HEK293T (cell line): ENCODE results near the gene SLC38A10.
"Not testable (repeated sequence)": the region's sequence is repeated elsewhere in the genome, so short reads cannot be mapped to it uniquely, and the experiment has no call there.

Experiments used
- CTCF ChIA-PET: fragments of 350-600 bp; formaldehyde crosslinking; extraction: SDS; loops from one replicate; lab custom pipeline; 2021; ENCODE audit warnings: antibody characterized with exemption, inconsistent platforms; lab: Yijun Ruan, JAX
- POLR2A ChIA-PET: fragments of 350-600 bp; formaldehyde crosslinking; extraction: SDS; loops from one replicate; lab custom pipeline; 2020; ENCODE audit warnings: antibody characterized with exemption, inconsistent platforms; lab: Yijun Ruan, JAX
- DNase-seq: peaks from one replicate; pipeline ENCODE4 v3.0.0; 2012; ENCODE audit warnings: mixed read lengths; ENCODE audit errors: extremely low spot score
- ARNT ChIP-seq: fragments of 450-650 bp; IDR thresholded peaks from 2 replicates; pipeline ENCODE4 v1.6.1; 2017; ENCODE audit warnings: mild to moderate bottlenecking
- BHLHE40 ChIP-seq: fragments of 450-650 bp; IDR thresholded peaks from 2 replicates; pipeline ENCODE4 v1.6.1; 2016; ENCODE audit warnings: mild to moderate bottlenecking, moderate library complexity, borderline replicate concordance
- CTBP1 ChIP-seq: fragments of 450-650 bp; IDR thresholded peaks from 2 replicates; pipeline ENCODE4 v1.6.1; 2016; ENCODE audit warnings: borderline replicate concordance
- ELF4 ChIP-seq: fragments of 450-650 bp; IDR thresholded peaks from 2 replicates; pipeline ENCODE4 v1.6.1; 2017; ENCODE audit warnings: antibody characterized with exemption
- FOXA1 ChIP-seq: fragments of 450-650 bp; IDR thresholded peaks from 2 replicates; pipeline ENCODE4 v1.6.1; 2016; ENCODE audit warnings: mild to moderate bottlenecking
- FOXK2 ChIP-seq: fragments of 450-650 bp; IDR thresholded peaks from 2 replicates; pipeline ENCODE4 v1.6.1; 2016; ENCODE audit warnings: mild to moderate bottlenecking
- FOXM1 ChIP-seq: fragments of 450-650 bp; IDR thresholded peaks from 2 replicates; pipeline ENCODE4 v1.6.1; 2017; ENCODE audit warnings: mild to moderate bottlenecking, borderline replicate concordance
- HDGF ChIP-seq: fragments of 450-650 bp; IDR thresholded peaks from 2 replicates; pipeline ENCODE4 v1.6.1; 2017; ENCODE audit warnings: antibody characterized with exemption, borderline replicate concordance
- L3MBTL2 ChIP-seq: fragments of 450-650 bp; conservative IDR thresholded peaks from 2 replicates; pipeline ENCODE4 v1.6.1; 2016; ENCODE audit warnings: mild to moderate bottlenecking
- LEF1 ChIP-seq: fragments of 450-650 bp; IDR thresholded peaks from 2 replicates; pipeline ENCODE4 v1.6.1; 2017; ENCODE audit warnings: mild to moderate bottlenecking, borderline replicate concordance
- NFRKB ChIP-seq: fragments of 450-650 bp; IDR thresholded peaks from 2 replicates; pipeline ENCODE4 v1.6.1; 2016; ENCODE audit warnings: mild to moderate bottlenecking, moderate library complexity
- PKNOX1 ChIP-seq: fragments of 450-650 bp; IDR thresholded peaks from 2 replicates; pipeline ENCODE4 v1.6.1; 2016
- SP1 ChIP-seq: fragments of 450-650 bp; IDR thresholded peaks from 2 replicates; pipeline ENCODE4 v1.6.1; 2017
- SUZ12 ChIP-seq: fragments of 450-650 bp; IDR thresholded peaks from 2 replicates; pipeline ENCODE4 v1.6.1; 2016; ENCODE audit warnings: mild to moderate bottlenecking
- TARDBP ChIP-seq: fragments of 450-650 bp; IDR thresholded peaks from 2 replicates; pipeline ENCODE4 v1.6.1; 2016
- ZNF384 ChIP-seq: fragments of 450-650 bp; IDR thresholded peaks from 2 replicates; pipeline ENCODE4 v1.6.1; 2016

SLC38A10 gene

GRCh38 chr17:81309140-81309858 lies 14.2 kb upstream of the SLC38A10 start:
- CTCF ChIA-PET: interaction anchor here (0.7 to 1.1 kb wide), 3 partner anchors 14 to 131 kb away, joined by 3 to 5 read pairs (median 3); partner anchors contain the start of genes BAHCC1 and SLC38A10
- peak; percentile 74 for DNase-seq
- TF ChIP-seq FOXM1 (no peak), SP1 (no peak), CTBP1 (no peak), BHLHE40 (no peak), PKNOX1 (no peak)
- POLR2A ChIA-PET: interaction anchor here (0.8 to 1.1 kb wide), 6 partner anchors 8 to 206 kb away, joined by 3 to 4 read pairs (median 3); partner anchors contain the start of gene BAHCC1

GRCh38 chr17:81308784-81309139 lies 13.7 kb upstream of the SLC38A10 start:
- DNase-seq: not testable (repeated sequence)
- ChIA-PET CTCF (interaction anchor here (0.7 to 1.1 kb wide), 2 partner anchors 13 to 131 kb away, joined by 3 to 5 read pairs; partner anchors contain the start of gene SLC38A10), POLR2A (interaction anchor here (0.9 to 1.1 kb wide), 2 partner anchors 86 to 207 kb away, joined by 3 to 4 read pairs; partner anchors contain the start of gene BAHCC1)

GRCh38 chr17:81307636-81308560 lies 12.8 kb upstream of the SLC38A10 start:
- ChIA-PET POLR2A (no interaction called here), CTCF (no interaction called here)
- TF ChIP-seq L3MBTL2 (no peak), CTBP1 (no peak), SP1 (no peak), PKNOX1 (no peak), SUZ12 (no peak)
- DNase-seq: no peak

GRCh38 chr17:81306898-81307510 lies 11.9 kb upstream of the SLC38A10 start:
- TF ChIP-seq NFRKB (no peak), CTBP1 (no peak), TARDBP (no peak), FOXK2 (no peak), L3MBTL2 (no peak), PKNOX1 (no peak), ARNT (no peak), ZNF384 (no peak), HDGF (no peak), SUZ12 (no peak), BHLHE40 (no peak), SP1 (no peak), LEF1 (no peak), ELF4 (no peak), FOXA1 (no peak), FOXM1 (no peak)
- ChIA-PET CTCF (interaction anchor here (2.6 kb wide), 1 partner anchor 15 kb away, joined by 12 read pairs; no protein-coding TSS in a partner anchor), POLR2A (interaction anchor here (1.0 kb wide), 1 partner anchor 12 kb away, joined by 6 read pairs; the partner anchor contains the start of gene SLC38A10)
- DNase-seq: no peak

GRCh38 chr17:81306491-81306890 lies 11.4 kb upstream of the SLC38A10 start:
- no peak for DNase-seq
- CTCF ChIA-PET: interaction anchor here (2.6 kb wide), 1 partner anchor 15 kb away, joined by 12 read pairs; no protein-coding TSS in a partner anchor
- POLR2A ChIA-PET: interaction anchor here (1.0 to 1.4 kb wide), 3 partner anchors 11 to 91 kb away, joined by 3 to 6 read pairs (median 4); partner anchors contain the start of gene SLC38A10
- TF ChIP-seq LEF1 (no peak), NFRKB (no peak), ZNF384 (no peak), SP1 (no peak), FOXA1 (no peak), HDGF (no peak), CTBP1 (no peak), ELF4 (no peak), BHLHE40 (no peak), SUZ12 (no peak), L3MBTL2 (no peak), PKNOX1 (no peak), ARNT (no peak), FOXM1 (no peak)
